H1 (cell line): Measurements from ENCODE around the gene SBF2. TPM values are rescaled to one million over a fixed set of nuclear protein-coding genes. Genes with fewer than 3 reads are reported as not detected.

Source experiments
- EGR1 ChIP-seq: IDR thresholded peaks from 2 replicates; pipeline ENCODE4 v1.6.1; 2011; ENCODE audit warnings: low read depth, low read length, borderline replicate concordance
- SAP30 ChIP-seq: fragments of 300-600 bp; sonication (generic); IDR thresholded peaks from 2 replicates; pipeline ENCODE4 v1.7.1; 2012; ENCODE audit warnings: low read length, moderate library complexity, mild to moderate bottlenecking, inconsistent platforms; ENCODE audit not compliant: insufficient read depth, insufficient replicate concordance
- TAF7 ChIP-seq: optimal IDR thresholded peaks from 2 replicates; pipeline ENCODE3; 2011; ENCODE audit warnings: low read depth, mild to moderate bottlenecking, inconsistent platforms, low read length, moderate library complexity, borderline replicate concordance
- polyA plus RNA-seq, 7 experiments: library from polyadenylated mRNA; depleted of rRNA in 3 of 7; stranded (reverse) in 5 of 7; unstranded in 2 of 7; fragments of >200 nt in 5 of 7; fragments of 200-250 nt in 2 of 7; gene quantifications; 1 replicate in 5 of 7; 2 replicates in 1 of 7; 4 replicates in 1 of 7; pipeline versions ENCODE4 v1.2.1 to v1.2.3, GENCODE V29; 2011 to 2013; ENCODE audit warnings: missing spikeins in 2 of 7, mixed read lengths in 2 of 7
- total RNA-seq: library from RNA; stranded (reverse); fragmentation: NEBNext Ultra II Directional; extraction: Animal tissue kit (Norgen Biotek cat#: 25700); gene quantifications from 2 replicates; pipeline ENCODE4 v1.2.1, GENCODE V29; 2021
- TF ChIP-seq, protein P1 (sequence below), 3 experiments: IDR thresholded peaks; 1 replicate in 2 of 3; 2 replicates in 1 of 3; pipeline versions ENCODE4 v1.5.1 to v1.6.1; 2011; ENCODE audit warnings: low read length in 3 of 3, mild to moderate bottlenecking in 3 of 3, inconsistent platforms in 2 of 3, low read depth in 1 of 3, moderate library complexity in 1 of 3; ENCODE audit not compliant: insufficient read depth in 1 of 3; ENCODE audit errors: control extremely low read depth in 1 of 3
- TF ChIP-seq, protein P2 (sequence below): IDR thresholded peaks from 2 replicates; pipeline ENCODE4 v1.6.1; 2012; ENCODE audit warnings: inconsistent platforms
- TF ChIP-seq, protein P3 (sequence below): fragments of 300-600 bp; sonication (generic); IDR thresholded peaks from 2 replicates; pipeline ENCODE4 v1.7.1; 2012; ENCODE audit warnings: low read length, moderate library complexity, mild to moderate bottlenecking, inconsistent platforms; ENCODE audit not compliant: insufficient replicate concordance

SBF2 gene
- total and polyA plus RNA-seq, 2 of the 8 experiments (the other 6 are each of a cell fraction or from before 2014, with no cell fraction given) = 36.7 to 50.5 TPM

DNA sequence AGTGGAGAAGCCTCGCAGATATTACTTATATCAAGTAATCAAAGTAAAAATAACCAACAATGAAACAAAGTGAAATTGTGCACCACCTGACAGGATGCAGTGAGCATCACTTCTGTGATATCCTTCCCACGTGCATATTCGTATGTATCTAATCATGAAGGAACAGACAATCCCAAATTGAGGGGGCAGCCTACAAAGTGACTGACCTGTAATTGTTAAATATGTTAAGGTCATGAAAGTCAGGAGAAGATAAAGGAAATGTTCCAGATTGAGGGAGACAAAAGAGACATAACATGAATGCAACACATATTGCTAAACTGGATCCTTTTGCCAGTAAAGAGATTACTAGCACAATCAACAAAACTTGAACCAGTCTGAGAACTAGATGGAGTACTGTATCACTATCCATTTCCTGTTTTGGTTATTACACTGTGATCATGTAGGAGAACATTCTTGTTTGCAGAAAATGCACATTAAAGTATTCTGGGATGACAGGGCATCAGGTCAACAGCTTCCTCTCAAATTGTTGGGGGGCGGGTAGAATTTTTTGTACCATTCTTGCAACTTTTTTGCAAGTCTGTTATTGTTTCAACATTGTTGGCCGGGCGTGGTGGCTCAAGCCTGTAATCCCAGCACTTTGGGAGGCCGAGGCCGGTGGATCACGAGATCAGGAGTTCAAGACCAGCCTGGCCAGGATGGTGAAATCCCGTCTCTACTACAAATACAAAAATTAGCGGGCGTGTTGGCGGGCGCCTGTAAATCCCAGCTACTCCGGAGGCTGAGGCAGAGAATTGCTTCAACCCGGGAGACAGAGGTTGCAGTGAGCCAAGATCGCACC is 2.0 kb downstream of the SBF2 start (continued):
- TF ChIP-seq, protein P1, sequence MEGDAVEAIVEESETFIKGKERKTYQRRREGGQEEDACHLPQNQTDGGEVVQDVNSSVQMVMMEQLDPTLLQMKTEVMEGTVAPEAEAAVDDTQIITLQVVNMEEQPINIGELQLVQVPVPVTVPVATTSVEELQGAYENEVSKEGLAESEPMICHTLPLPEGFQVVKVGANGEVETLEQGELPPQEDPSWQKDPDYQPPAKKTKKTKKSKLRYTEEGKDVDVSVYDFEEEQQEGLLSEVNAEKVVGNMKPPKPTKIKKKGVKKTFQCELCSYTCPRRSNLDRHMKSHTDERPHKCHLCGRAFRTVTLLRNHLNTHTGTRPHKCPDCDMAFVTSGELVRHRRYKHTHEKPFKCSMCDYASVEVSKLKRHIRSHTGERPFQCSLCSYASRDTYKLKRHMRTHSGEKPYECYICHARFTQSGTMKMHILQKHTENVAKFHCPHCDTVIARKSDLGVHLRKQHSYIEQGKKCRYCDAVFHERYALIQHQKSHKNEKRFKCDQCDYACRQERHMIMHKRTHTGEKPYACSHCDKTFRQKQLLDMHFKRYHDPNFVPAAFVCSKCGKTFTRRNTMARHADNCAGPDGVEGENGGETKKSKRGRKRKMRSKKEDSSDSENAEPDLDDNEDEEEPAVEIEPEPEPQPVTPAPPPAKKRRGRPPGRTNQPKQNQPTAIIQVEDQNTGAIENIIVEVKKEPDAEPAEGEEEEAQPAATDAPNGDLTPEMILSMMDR (IDR thresholded peaks at IDR 0.05; ENCODE audit: control extremely low read depth in 1 of 3, insufficient read depth in 1 of 3, low read depth in 1 of 3, low read length in 3 of 3) = no peak
- TF ChIP-seq, protein P2, sequence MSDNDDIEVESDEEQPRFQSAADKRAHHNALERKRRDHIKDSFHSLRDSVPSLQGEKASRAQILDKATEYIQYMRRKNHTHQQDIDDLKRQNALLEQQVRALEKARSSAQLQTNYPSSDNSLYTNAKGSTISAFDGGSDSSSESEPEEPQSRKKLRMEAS = no peak
- TF ChIP-seq, protein P3, sequence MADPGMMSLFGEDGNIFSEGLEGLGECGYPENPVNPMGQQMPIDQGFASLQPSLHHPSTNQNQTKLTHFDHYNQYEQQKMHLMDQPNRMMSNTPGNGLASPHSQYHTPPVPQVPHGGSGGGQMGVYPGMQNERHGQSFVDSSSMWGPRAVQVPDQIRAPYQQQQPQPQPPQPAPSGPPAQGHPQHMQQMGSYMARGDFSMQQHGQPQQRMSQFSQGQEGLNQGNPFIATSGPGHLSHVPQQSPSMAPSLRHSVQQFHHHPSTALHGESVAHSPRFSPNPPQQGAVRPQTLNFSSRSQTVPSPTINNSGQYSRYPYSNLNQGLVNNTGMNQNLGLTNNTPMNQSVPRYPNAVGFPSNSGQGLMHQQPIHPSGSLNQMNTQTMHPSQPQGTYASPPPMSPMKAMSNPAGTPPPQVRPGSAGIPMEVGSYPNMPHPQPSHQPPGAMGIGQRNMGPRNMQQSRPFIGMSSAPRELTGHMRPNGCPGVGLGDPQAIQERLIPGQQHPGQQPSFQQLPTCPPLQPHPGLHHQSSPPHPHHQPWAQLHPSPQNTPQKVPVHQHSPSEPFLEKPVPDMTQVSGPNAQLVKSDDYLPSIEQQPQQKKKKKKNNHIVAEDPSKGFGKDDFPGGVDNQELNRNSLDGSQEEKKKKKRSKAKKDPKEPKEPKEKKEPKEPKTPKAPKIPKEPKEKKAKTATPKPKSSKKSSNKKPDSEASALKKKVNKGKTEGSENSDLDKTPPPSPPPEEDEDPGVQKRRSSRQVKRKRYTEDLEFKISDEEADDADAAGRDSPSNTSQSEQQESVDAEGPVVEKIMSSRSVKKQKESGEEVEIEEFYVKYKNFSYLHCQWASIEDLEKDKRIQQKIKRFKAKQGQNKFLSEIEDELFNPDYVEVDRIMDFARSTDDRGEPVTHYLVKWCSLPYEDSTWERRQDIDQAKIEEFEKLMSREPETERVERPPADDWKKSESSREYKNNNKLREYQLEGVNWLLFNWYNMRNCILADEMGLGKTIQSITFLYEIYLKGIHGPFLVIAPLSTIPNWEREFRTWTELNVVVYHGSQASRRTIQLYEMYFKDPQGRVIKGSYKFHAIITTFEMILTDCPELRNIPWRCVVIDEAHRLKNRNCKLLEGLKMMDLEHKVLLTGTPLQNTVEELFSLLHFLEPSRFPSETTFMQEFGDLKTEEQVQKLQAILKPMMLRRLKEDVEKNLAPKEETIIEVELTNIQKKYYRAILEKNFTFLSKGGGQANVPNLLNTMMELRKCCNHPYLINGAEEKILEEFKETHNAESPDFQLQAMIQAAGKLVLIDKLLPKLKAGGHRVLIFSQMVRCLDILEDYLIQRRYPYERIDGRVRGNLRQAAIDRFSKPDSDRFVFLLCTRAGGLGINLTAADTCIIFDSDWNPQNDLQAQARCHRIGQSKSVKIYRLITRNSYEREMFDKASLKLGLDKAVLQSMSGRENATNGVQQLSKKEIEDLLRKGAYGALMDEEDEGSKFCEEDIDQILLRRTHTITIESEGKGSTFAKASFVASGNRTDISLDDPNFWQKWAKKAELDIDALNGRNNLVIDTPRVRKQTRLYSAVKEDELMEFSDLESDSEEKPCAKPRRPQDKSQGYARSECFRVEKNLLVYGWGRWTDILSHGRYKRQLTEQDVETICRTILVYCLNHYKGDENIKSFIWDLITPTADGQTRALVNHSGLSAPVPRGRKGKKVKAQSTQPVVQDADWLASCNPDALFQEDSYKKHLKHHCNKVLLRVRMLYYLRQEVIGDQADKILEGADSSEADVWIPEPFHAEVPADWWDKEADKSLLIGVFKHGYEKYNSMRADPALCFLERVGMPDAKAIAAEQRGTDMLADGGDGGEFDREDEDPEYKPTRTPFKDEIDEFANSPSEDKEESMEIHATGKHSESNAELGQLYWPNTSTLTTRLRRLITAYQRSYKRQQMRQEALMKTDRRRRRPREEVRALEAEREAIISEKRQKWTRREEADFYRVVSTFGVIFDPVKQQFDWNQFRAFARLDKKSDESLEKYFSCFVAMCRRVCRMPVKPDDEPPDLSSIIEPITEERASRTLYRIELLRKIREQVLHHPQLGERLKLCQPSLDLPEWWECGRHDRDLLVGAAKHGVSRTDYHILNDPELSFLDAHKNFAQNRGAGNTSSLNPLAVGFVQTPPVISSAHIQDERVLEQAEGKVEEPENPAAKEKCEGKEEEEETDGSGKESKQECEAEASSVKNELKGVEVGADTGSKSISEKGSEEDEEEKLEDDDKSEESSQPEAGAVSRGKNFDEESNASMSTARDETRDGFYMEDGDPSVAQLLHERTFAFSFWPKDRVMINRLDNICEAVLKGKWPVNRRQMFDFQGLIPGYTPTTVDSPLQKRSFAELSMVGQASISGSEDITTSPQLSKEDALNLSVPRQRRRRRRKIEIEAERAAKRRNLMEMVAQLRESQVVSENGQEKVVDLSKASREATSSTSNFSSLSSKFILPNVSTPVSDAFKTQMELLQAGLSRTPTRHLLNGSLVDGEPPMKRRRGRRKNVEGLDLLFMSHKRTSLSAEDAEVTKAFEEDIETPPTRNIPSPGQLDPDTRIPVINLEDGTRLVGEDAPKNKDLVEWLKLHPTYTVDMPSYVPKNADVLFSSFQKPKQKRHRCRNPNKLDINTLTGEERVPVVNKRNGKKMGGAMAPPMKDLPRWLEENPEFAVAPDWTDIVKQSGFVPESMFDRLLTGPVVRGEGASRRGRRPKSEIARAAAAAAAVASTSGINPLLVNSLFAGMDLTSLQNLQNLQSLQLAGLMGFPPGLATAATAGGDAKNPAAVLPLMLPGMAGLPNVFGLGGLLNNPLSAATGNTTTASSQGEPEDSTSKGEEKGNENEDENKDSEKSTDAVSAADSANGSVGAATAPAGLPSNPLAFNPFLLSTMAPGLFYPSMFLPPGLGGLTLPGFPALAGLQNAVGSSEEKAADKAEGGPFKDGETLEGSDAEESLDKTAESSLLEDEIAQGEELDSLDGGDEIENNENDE = no peak
- no peak for TF ChIP-seq SAP30
- TF ChIP-seq EGR1 = no peak
- TF ChIP-seq TAF7 = no peak
